SK-N-SH (cell line): ENCODE data around the gene CCDC149. TPM values are rescaled to one million over a fixed set of nuclear protein-coding genes. Genes with fewer than 3 reads are reported as not detected.

ENCODE experiments used
- CTCF ChIA-PET: fragments of 300-600, 350-600 bp; formaldehyde crosslinking; extraction: SDS; loops from one replicate; lab custom pipeline; 2021; lab: Yijun Ruan, JAX
- POLR2A ChIA-PET: fragments of 350-600 bp; sonication (Branson Sonifier 250); formaldehyde crosslinking; extraction: SDS; loops from one replicate; lab custom pipeline; 2020; ENCODE audit warnings: antibody characterized with exemption, inconsistent platforms; lab: Yijun Ruan, JAX
- DNase-seq: peaks from one replicate; pipeline ENCODE4 v3.0.0; 2012
- H2AFZ ChIP-seq: fragments of 200-600 bp; sonication (generic); 2 replicates; pipeline ENCODE4 v1.8.1; 2016; ENCODE audit warnings: antibody characterized with exemption, mild to moderate bottlenecking, low read depth
- H3F3A ChIP-seq: fragments of 200-600 bp; sonication (generic); replicated peaks from 2 replicates; pipeline ENCODE3; 2016; ENCODE audit warnings: antibody characterized with exemption, mild to moderate bottlenecking; ENCODE audit not compliant: insufficient read depth
- H3K27ac ChIP-seq, 2 experiments: fragments of 200-500 bp in 1 of 2; fragments of 200-600 bp in 1 of 2; sonication (Bioruptor generic) in 1 of 2; sonication (generic), shearing (Covaris generic) in 1 of 2; 2 replicates each; pipeline versions ENCODE4 v1.5.1 to v1.6.1; 2014 to 2016; ENCODE audit warnings: low read depth in 2 of 2, inconsistent platforms in 1 of 2, low read length in 1 of 2, mild to moderate bottlenecking in 1 of 2, mixed read lengths in 1 of 2
- H3K27me3 ChIP-seq: fragments of 200-600 bp; sonication (generic), shearing (Covaris generic); 2 replicates; pipeline ENCODE4 v1.6.1; 2016; ENCODE audit warnings: mixed run types; ENCODE audit not compliant: insufficient read depth
- H3K36me3 ChIP-seq, 2 experiments: fragments of 200-500 bp in 1 of 2; fragments of 200-600 bp in 1 of 2; sonication (Bioruptor generic) in 1 of 2; sonication (generic) in 1 of 2; replicated peaks in 1 of 2; 2 replicates each; pipeline versions ENCODE3 to v1.5.1; 2014 to 2016; ENCODE audit warnings: low read length in 1 of 2, mild to moderate bottlenecking in 1 of 2; ENCODE audit not compliant: insufficient read depth in 2 of 2, control insufficient read depth in 1 of 2
- H3K4me1 ChIP-seq, 2 experiments: fragments of 200-500 bp in 1 of 2; fragments of 200-600 bp in 1 of 2; sonication (Bioruptor generic) in 1 of 2; sonication (generic), shearing (Covaris generic) in 1 of 2; 2 replicates each; pipeline versions ENCODE4 v1.5.1 to v1.6.1; 2014 to 2016; ENCODE audit warnings: low read depth in 1 of 2, low read length in 1 of 2, mixed run types in 1 of 2; ENCODE audit not compliant: insufficient read depth in 2 of 2, control insufficient read depth in 1 of 2
- H3K4me2 ChIP-seq: fragments of 200-600 bp; sonication (generic), shearing (Covaris generic); 2 replicates; pipeline ENCODE4 v1.6.1; 2017; ENCODE audit warnings: mixed run types
- H3K4me3 ChIP-seq, 2 experiments: fragments of 200-500 bp in 1 of 2; fragments of 200-600 bp in 1 of 2; sonication (Bioruptor generic) in 1 of 2; sonication (generic), shearing (Covaris generic) in 1 of 2; 2 replicates each; pipeline versions ENCODE4 v1.5.1 to v1.8.1; 2014 to 2016; ENCODE audit warnings: low read depth in 2 of 2, inconsistent platforms in 1 of 2, low read length in 1 of 2, mild to moderate bottlenecking in 1 of 2, mixed read lengths in 1 of 2, moderate library complexity in 1 of 2
- H3K79me2 ChIP-seq: fragments of 200-600 bp; sonication (generic); 2 replicates; pipeline ENCODE4 v1.8.1; 2017; ENCODE audit warnings: mild to moderate bottlenecking; ENCODE audit not compliant: insufficient read depth
- H3K9ac ChIP-seq: fragments of 200-600 bp; sonication (generic); 2 replicates; pipeline ENCODE4 v1.6.1; 2017; ENCODE audit warnings: mixed run types
- H3K9me2 ChIP-seq: fragments of 200-600 bp; sonication (generic); 2 replicates; pipeline ENCODE4 v1.6.1; 2017; ENCODE audit warnings: mixed run types
- H3K9me3 ChIP-seq: fragments of 200-600 bp; sonication (generic); 2 replicates; pipeline ENCODE4 v1.6.1; 2017; ENCODE audit warnings: mixed run types, mild to moderate bottlenecking, moderate library complexity
- H4K20me1 ChIP-seq: fragments of 200-600 bp; sonication (generic); 2 replicates; pipeline ENCODE4 v1.6.1; 2017; ENCODE audit warnings: mild to moderate bottlenecking, mixed run types; ENCODE audit not compliant: insufficient read depth
- CHD2 ChIP-seq: fragments of 150-350 bp; IDR thresholded peaks from 2 replicates; pipeline ENCODE4 v1.6.1; 2018; ENCODE audit warnings: low read length; ENCODE audit not compliant: partially characterized antibody
- ELF1 ChIP-seq: IDR thresholded peaks from 2 replicates; pipeline ENCODE4 v1.4.0; 2012
- FOXJ3 ChIP-seq: sonication (generic); formaldehyde crosslinking; IDR thresholded peaks from 2 replicates; pipeline ENCODE4 v1.5.1; 2020; ENCODE audit warnings: mild to moderate bottlenecking, missing genetic modification reagents
- GABPA ChIP-seq: IDR thresholded peaks from 2 replicates; pipeline ENCODE4 v1.4.0; 2012; ENCODE audit warnings: low read depth, mild to moderate bottlenecking
- GATA2 ChIP-seq: sonication (generic); formaldehyde crosslinking; IDR thresholded peaks from 2 replicates; pipeline ENCODE4 v1.5.0; 2020; ENCODE audit warnings: mild to moderate bottlenecking, missing genetic modification reagents
- IRF3 ChIP-seq: fragments of 150-350 bp; IDR thresholded peaks from 2 replicates; pipeline ENCODE4 v1.6.1; 2016; ENCODE audit warnings: mild to moderate bottlenecking, low read depth, low read length
- JUND ChIP-seq: IDR thresholded peaks from 2 replicates; pipeline ENCODE4 v1.4.0; 2012
- MEF2A ChIP-seq: IDR thresholded peaks from 2 replicates; pipeline ENCODE4 v1.4.0; 2012; ENCODE audit warnings: low read depth, borderline replicate concordance
- NFIC ChIP-seq: IDR thresholded peaks from 2 replicates; pipeline ENCODE4 v1.4.0; 2012; ENCODE audit warnings: borderline replicate concordance
- POLR2AphosphoS5 ChIP-seq: IDR thresholded peaks from 2 replicates; pipeline ENCODE4 v1.6.1; 2012; ENCODE audit warnings: low read depth, low read length
- REST ChIP-seq: IDR thresholded peaks from 2 replicates; pipeline ENCODE4 v1.6.1; 2012; ENCODE audit warnings: mild to moderate bottlenecking, low read depth, low read length, moderate library complexity
- RFX5 ChIP-seq: IDR thresholded peaks from 2 replicates; pipeline ENCODE4 v1.6.1; 2012; ENCODE audit warnings: mild to moderate bottlenecking, improper control_type of control experiment, low read length
- SIN3A ChIP-seq: IDR thresholded peaks from 2 replicates; pipeline ENCODE4 v1.6.1; 2012; ENCODE audit warnings: low read depth, mild to moderate bottlenecking, low read length, moderate library complexity, borderline replicate concordance
- TAF1 ChIP-seq: IDR thresholded peaks from 2 replicates; pipeline ENCODE4 v1.6.1; 2012; ENCODE audit warnings: low read depth, mild to moderate bottlenecking, low read length, moderate library complexity, borderline replicate concordance
- WGBS: methylation state at CpG from one replicate; pipeline ENCODE4 v1.1.6; 2017; ENCODE audit warnings: low lambda C conversion rate; 5-methylcytosine and 5-hydroxymethylcytosine counted together
- polyA plus RNA-seq, 3 experiments: library from polyadenylated mRNA; depleted of rRNA; stranded (reverse); fragments of >200 nt; gene quantifications; 2 replicates each; pipeline ENCODE4 v1.2.3, GENCODE V29; 2012
- TF ChIP-seq, protein P1 (sequence below): IDR thresholded peaks from 2 replicates; pipeline ENCODE4 v1.4.0; 2012; ENCODE audit warnings: low read depth

CCDC149 gene
- 5.5 and 7.0 TPM in 2 replicates for polyA plus RNA-seq (2012; rRNA removed)
- polyA plus RNA-seq (2012; cell fraction: cytosol; rRNA removed) = 6.6 and 7.1 TPM in 2 replicates
- 8.7 and 10.2 TPM in 2 replicates for polyA plus RNA-seq (2012; cell fraction: nucleus; rRNA removed)

GRCh38 chr4:24912252-24913118 is at the start of gene CCDC149:
CCDC149 (minus strand) TSS chr4:24913042; CDS start chr4:24912864, 178 bp downstream.
- H3K27ac ChIP-seq = peak within 1 kb of the TSS; percentile 12 to 52; a peak in 3 of 4 replicates
- H3K4me1 ChIP-seq = no peaks in the 10 kb centered on the region; a peak in 1 of 4 replicates
- peaks cover 0 to 4% of the 10 kb centered on the region in 2 experiments for H3K36me3 ChIP-seq
- peak within 1 kb of the TSS; percentile 98 for H2AFZ ChIP-seq
- H3K79me2 ChIP-seq = 0 out of 2 replicates have a peak, but pooled peaks cover 5% of the 10 kb centered on the region
- H3K27me3 ChIP-seq = no peaks in the 10 kb centered on the region
- TF ChIP-seq RFX5 (no peak), TAF1 (peak; percentile 32; the same call in 1 of the 2 replicates), SIN3A (no peak), IRF3 (no peak), GABPA (no peak), CHD2 (no peak), POLR2AphosphoS5 (no peak; the same call in 1 of the 2 replicates), FOXJ3 (CRISPR knock-in tag) (no peak), NFIC (no peak), MEF2A (no peak), ELF1 (no peak), GATA2 (CRISPR knock-in tag) (no peak)
- TF ChIP-seq, protein P1, sequence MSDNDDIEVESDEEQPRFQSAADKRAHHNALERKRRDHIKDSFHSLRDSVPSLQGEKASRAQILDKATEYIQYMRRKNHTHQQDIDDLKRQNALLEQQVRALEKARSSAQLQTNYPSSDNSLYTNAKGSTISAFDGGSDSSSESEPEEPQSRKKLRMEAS = peak; percentile 21; the same call in 1 of the 2 replicates
- H3K9me3 ChIP-seq = no peaks in the 10 kb centered on the region
- H3K4me3 ChIP-seq = peak within 1 kb of the TSS; percentile 58 to 61
- peak; percentile 86 for DNase-seq
- CTCF ChIA-PET = no interaction called here
- peak within 1 kb of the TSS; percentile 62; the same call in 1 of the 2 replicates for H3K9ac ChIP-seq
- no peaks in the 10 kb centered on the region for H4K20me1 ChIP-seq
- WGBS = 35% methylated on average over 21 of the region's 92 CpGs
- H3K9me2 ChIP-seq = no peaks in the 10 kb centered on the region
- H3F3A ChIP-seq = no peaks in the 10 kb centered on the region
- POLR2A ChIA-PET = no interaction called here
- H3K4me2 ChIP-seq = peak within 1 kb of the TSS; percentile 83

DNA sequence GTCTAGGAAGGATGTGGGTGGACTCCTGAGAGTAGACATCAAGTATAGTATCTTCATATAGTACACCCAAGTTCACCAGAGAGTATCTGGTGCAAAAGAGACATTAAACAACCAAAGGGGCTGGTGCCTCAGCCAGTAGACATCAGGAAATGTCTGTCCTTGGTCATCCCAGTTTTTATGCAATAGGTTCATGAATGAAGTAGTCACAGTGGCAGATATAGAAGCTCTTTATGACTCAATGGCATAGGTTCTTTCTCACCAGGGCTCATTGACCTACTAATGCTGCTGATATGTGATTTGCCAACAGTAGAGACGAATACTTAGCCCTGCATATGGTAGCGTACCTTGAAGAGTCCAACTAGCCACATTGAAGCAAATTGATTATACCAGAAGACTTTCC is 45.0 kb upstream of the CCDC149 start:
- TF ChIP-seq JUND (no peak), GABPA (no peak), REST (no peak)
- H3K4me3 ChIP-seq = no peak overlapping the region
- no peak overlapping the region for H3K27ac ChIP-seq
- no peaks in the 10 kb centered on the region for H3K4me1 ChIP-seq
- H3K36me3 ChIP-seq = no peaks in the 10 kb centered on the region
- no peaks in the 10 kb centered on the region for H3K79me2 ChIP-seq
- no peaks in the 10 kb centered on the region for H4K20me1 ChIP-seq
- 0% methylated on average over 2 of the region's 2 CpGs for WGBS
- no peaks in the 10 kb centered on the region for H3K9me2 ChIP-seq
- CTCF ChIA-PET = no interaction called here
- DNase-seq = no peak
- POLR2A ChIA-PET = no interaction called here
- H3K9ac ChIP-seq = no peak overlapping the region
- no peak overlapping the region for H3K4me2 ChIP-seq
- H3F3A ChIP-seq = no peaks in the 10 kb centered on the region
- no peaks in the 10 kb centered on the region for H3K27me3 ChIP-seq
- H2AFZ ChIP-seq = no peak overlapping the region
- H3K9me3 ChIP-seq = no peaks in the 10 kb centered on the region
